KG1 (cell line): ENCODE results near the gene CTAGE1.
"Not testable (repeated sequence)": the region's sequence is repeated elsewhere in the genome, so short reads cannot be mapped to it uniquely, and the experiment has no call there.

Experiments used
- DNase-seq: peaks from one replicate; lab custom pipeline; 2025; lab: John Stamatoyannopoulos, UW

The CTAGE1 gene

GRCh38 chr18:22434973-22435608, 17.4 kb upstream of the CTAGE1 start:
- no peak for DNase-seq

- DNase-seq, result no peak
Measured at GRCh38 chr18:22433956-22434355, 16.2 kb upstream of the CTAGE1 start.

GRCh38 chr18:22432657-22433137, 15.0 kb upstream of the CTAGE1 start:
- DNase-seq, result no peak

- DNase-seq, result no peak
Measured at GRCh38 chr18:22429564-22429963, 11.8 kb upstream of the CTAGE1 start.

GRCh38 chr18:22428672-22429071, 11.0 kb upstream of the CTAGE1 start:
- no peak for DNase-seq

GRCh38 chr18:22427822-22428549, 10.3 kb upstream of the CTAGE1 start:
- DNase-seq, result no peak

- DNase-seq, result no peak
Measured at GRCh38 chr18:22424565-22424963, 6.8 kb upstream of the CTAGE1 start.

- DNase-seq, result no peak
Measured at GRCh38 chr18:22423878-22424564, 6.3 kb upstream of the CTAGE1 start.

GRCh38 chr18:22422909-22423548, 5.3 kb upstream of the CTAGE1 start:
- DNase-seq, result no peak

GRCh38 chr18:22420652-22421051, 2.9 kb upstream of the CTAGE1 start:
- DNase-seq, result no peak

GRCh38 chr18:22412176-22412911, 5.4 kb downstream of the CTAGE1 start:
- DNase-seq, result no peak

GRCh38 chr18:22411446-22411845, 6.3 kb downstream of the CTAGE1 start:
- DNase-seq, result no peak

- no peak for DNase-seq
Measured at GRCh38 chr18:22410126-22410525, 7.6 kb downstream of the CTAGE1 start.

GRCh38 chr18:22409445-22409844, 8.3 kb downstream of the CTAGE1 start:
- DNase-seq, result no peak

GRCh38 chr18:22408059-22408458, 9.7 kb downstream of the CTAGE1 start:
- DNase-seq, result no peak

GRCh38 chr18:22405142-22405541, 12.6 kb downstream of the CTAGE1 start:
- no peak for DNase-seq

GRCh38 chr18:22403950-22404349, 13.8 kb downstream of the CTAGE1 start:
- DNase-seq, result no peak

- no peak for DNase-seq
Measured at GRCh38 chr18:22399949-22400348, 17.8 kb downstream of the CTAGE1 start.

- DNase-seq, result no peak
Measured at GRCh38 chr18:22398464-22398863, 19.3 kb downstream of the CTAGE1 start.

- DNase-seq, result no peak
Measured at GRCh38 chr18:22394428-22394827, 23.3 kb downstream of the CTAGE1 start.

GRCh38 chr18:22393164-22393563, 24.6 kb downstream of the CTAGE1 start:
- DNase-seq, result not testable (repeated sequence)
